Stomach (tissue), 4 donors: ENCODE results near the gene PLCG1.

Experiments
- EP300 ChIP-seq: sonication (generic); formaldehyde crosslinking; IDR thresholded peaks from one replicate; pipeline ENCODE4 v1.6.1; 2017; ENCODE audit warnings: antibody characterized with exemption
- TF ChIP-seq, protein P1 (sequence below), 7 experiments: fragments of 450-650 bp in 4 of 7; fragments of 200-600 bp in 3 of 7; sonication (generic) in 3 of 7; IDR thresholded peaks; one replicate each; pipeline ENCODE4 v1.5.1; 2016 to 2019; ENCODE audit warnings: antibody characterized with exemption in 7 of 7, control low read depth in 2 of 7, mild to moderate bottlenecking in 1 of 7

GRCh38 chr20:41222703-41223102, 85.4 kb downstream of the PLCG1 start:
- TF ChIP-seq EP300, result no peak
- TF ChIP-seq, protein P1, sequence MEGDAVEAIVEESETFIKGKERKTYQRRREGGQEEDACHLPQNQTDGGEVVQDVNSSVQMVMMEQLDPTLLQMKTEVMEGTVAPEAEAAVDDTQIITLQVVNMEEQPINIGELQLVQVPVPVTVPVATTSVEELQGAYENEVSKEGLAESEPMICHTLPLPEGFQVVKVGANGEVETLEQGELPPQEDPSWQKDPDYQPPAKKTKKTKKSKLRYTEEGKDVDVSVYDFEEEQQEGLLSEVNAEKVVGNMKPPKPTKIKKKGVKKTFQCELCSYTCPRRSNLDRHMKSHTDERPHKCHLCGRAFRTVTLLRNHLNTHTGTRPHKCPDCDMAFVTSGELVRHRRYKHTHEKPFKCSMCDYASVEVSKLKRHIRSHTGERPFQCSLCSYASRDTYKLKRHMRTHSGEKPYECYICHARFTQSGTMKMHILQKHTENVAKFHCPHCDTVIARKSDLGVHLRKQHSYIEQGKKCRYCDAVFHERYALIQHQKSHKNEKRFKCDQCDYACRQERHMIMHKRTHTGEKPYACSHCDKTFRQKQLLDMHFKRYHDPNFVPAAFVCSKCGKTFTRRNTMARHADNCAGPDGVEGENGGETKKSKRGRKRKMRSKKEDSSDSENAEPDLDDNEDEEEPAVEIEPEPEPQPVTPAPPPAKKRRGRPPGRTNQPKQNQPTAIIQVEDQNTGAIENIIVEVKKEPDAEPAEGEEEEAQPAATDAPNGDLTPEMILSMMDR (IDR thresholded peaks at IDR 0.05), result no peak
